HG03045 (cell line): ENCODE measurements around the gene KRT85.

ENCODE experiments used
- ATAC-seq: cut with Tn5 transposase; IDR thresholded peaks from one replicate; pipeline ENCODE4 v1.9.1; 2021; ENCODE audit warnings: mild to moderate bottlenecking, moderate library complexity; ENCODE audit not compliant: unreplicated experiment

Gene KRT85

GRCh38 chr12:52395761-52396434 is 28.6 kb upstream of the KRT85 start:
- no peak for ATAC-seq

GRCh38 chr12:52394836-52395405 is 27.6 kb upstream of the KRT85 start:
- no peak for ATAC-seq

DNA sequence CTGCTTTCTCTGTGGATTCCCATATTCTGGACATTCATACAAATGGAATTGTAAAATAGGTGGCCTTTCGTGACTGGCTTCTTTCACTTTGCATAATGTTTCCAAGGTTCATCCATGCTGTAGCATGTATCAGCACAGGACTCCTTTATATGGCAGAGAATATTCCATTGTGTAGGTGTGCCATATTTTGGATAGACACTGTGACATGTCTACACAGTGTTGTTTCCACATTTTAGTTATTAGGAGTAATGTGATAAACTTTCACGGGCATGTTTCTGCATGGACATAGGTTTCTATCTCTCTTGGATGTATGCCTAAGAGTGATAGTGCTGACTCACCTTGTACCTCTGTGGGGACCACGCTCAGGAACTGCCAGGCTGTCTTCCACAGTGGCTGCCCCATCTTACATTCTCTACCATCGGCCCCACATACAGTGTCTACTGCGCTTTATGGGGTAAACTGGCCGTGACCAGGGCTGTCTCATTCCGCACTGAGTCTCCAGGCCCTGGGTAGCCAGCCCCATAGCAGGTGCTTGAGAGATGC is 25.3 kb upstream of the KRT85 start:
- no peak for ATAC-seq

DNA sequence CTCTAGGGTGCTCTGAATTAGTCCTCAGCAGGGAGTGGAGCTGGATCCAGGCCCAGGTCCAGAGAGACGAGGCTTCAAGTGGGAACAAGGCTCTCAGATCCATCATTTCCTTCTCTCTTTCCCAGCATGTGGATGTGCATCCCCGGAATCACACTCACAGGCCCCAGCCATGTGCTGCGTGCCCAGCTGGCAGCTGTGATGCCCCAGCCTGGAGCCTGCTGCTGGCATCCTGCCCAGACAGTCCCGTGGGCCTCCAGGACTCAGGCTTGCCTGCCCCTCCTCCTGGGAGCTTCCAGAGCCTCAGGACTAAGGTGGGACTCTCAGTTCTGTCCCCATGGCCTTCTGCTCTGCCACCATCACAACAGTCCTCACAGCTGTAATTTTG is 24.3 kb upstream of the KRT85 start:
- no peak for ATAC-seq

DNA sequence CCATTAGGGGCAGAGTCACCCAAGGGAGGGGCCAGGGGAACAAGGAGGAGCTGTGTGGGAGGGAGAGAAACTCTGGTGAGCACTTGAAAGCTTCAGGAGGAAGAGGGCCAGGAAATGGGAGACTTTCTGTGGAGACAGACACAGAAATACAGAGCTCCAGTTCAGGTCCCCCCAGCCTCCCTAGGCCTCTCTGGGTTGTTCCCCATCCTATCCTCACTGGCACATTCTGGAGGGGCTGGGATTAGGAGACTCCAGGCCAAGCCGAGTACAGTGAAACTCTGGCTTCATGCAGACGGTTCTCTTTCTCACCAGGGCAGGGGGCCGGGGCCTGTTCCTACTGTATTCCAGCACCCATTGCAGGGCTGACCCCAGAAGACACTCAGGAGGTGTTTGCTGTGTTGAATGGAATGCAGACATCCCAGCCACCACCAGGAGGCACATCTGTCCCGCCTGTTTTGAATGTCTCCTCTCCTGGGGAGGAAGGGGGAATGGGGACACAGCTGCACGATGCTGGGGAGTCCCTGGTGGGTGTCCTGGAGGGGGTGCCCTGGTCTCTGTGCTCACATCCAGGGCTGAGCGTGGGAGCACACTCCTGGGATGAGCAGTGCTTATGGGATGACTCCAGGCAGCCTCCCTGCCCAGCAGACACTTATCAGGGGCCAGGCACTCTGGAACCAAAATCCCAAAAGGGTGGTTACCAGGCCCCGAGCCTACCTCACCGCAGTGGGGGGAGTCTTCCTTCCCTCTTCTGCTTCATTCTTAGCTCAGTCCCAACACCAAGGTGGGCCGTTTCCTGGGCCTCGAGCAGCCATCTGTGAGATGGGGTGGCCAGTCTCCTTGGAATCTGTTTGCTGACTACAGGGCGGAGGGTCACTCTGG is 23.7 kb upstream of the KRT85 start:
- ATAC-seq = no peak

DNA sequence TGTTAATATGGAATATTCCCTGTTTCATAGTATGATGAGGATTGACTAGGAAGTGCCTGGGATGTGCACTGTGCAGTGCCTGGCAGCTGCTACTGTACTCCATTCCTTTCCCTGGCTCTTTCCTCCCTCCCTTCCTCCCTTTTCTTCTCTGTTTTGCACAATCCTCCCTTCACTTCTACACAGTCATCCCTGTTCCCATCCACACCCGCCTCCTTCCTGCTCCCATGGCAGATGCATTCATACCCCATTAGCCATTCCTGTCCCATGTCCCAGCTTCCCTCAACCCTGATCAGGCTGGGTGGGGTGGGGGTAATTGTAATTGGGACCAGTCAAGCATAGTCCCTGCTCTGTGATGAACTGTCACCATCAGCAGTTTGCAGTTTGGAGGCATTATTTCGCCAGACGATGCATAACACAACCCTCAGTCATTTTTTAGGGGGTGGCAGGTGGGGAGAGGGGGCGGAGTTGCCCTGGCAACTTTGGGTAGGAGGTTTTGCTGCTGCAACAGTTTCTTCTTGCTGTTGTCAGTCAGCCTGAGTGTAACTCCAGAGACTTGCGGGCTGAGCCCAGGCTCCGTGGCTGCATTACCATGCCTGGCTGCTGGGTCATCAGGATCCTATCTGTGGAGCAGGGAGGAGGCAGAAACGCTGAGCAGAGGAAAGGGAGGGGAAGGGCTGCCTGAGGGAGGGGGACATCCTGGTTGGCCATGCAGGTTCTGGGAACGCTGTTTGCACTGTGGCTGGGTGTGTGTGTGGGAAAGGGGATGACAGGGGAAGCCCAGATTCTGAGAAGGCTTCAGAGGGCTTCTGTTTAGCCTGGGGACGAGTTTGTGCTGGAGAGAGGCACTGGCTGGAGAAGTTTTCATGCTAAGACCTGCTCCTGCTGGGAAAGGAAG is 22.3 kb upstream of the KRT85 start:
- no peak for ATAC-seq

DNA sequence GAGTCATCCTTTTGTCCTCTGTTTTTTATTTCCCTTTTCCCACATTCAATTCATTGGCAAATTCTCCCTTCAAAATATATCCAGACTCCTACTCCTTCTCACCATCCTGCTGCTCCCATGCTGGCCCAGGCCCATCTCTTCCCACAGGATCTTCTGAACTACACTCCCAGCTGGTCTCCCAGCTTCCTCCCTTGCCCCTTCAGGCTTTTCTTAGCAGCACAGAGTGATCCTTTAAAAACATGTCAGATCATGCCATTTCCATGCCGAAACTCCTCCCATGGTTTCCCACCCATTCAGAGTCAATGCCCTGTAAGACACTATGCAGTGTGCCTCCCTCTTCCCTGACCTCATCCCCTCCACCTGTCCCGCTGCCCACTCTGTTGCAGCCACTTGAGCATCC is 20.6 kb upstream of the KRT85 start:
- no peak for ATAC-seq

DNA sequence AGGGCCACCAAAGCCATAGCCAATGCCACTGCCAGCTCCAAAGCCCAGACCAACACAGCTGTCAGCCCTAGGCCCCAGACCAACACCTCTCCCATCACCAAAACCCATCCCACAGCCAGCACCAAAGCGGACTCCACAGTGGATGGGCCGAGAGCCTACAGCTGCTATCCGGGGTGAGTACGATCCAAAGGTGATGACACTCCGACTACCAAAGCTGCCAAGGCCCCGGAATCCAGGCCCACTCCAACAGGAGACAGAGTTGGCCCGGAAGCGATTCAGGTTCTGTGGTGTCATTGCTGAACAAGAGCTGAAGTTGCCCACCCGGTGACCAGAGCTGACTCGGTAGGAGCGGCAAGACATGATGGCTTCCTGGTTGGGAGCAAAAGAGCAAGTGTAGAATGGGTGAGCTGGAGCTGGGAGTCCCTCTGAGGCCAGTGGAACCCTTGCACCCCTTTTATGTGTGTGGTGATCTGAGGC is 18.0 kb upstream of the KRT85 start, which contains the start of gene KRT84:
Gene KRT84 (minus strand): TSS at position 427 of the 477 bp plus-strand sequence. CDS start 67 bp downstream, at position 360.
- no peak for ATAC-seq

- no peak for ATAC-seq
These were observed 16.1 kb upstream of the KRT85 start for GRCh38 chr12:52383331-52383730.

DNA sequence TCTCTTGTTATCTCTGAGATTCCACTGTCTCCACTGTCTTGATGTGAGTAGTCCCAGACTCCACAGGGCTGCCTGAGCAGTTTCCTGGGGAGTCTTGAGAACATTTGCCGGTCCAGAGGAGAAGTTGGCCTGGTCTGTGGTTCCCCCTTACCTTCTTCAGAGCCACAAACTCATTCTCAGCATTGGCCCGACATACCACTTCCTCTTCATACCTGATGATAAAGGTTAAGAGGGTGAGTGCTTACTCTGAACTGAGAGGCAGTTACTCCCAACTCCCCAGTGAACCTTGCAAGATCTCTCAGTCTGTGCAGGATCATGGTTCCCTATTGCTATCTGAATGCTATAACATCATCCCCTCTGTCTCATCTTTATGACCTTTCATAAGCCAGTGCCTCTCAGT is 15.6 kb upstream of the KRT85 start:
- no peak for ATAC-seq

DNA sequence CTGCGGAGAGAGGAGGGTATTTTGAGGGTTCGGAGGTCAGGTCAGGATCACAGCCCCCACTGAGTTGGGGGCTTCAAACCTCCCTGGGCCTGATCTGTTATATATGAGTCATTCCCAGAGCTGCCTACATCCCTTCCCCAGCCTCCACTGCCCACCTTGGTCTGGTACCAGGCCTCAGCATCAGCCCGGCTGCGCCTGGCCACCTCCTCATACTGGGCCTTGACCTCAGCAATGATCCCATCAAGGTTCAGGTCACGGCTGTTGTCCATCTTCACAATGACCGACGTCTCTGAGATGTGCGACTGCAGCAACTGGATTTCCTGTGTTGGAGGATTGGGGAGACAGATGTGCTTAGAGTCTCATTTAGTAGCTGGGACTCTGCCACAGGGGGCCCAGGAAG is 13.9 kb upstream of the KRT85 start:
- no peak for ATAC-seq

DNA sequence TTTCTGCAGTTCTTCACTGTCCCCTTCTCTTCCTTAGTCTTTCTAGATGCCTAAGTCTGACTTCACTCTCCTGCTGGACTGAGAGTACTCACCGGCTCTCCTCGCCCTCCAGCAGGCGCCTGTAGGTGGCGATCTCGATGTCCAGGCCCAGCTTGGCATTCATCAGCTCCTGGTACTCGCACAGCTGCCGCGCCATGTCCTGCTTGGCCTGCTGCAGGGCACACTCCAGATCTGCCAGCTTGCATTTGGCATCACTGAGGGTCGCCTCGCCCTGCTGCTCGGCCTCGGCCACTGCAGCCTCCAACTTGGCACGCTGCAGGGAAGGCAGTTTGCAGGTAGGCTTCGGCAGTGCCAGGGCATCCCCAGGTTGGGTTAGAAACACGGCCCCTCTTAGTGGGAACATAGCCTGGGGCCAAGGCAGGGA is 13.0 kb upstream of the KRT85 start:
- ATAC-seq = no peak

GRCh38 chr12:52379536-52379935 is 12.3 kb upstream of the KRT85 start:
- no peak for ATAC-seq

- ATAC-seq = no peak
These were observed 10.8 kb upstream of the KRT85 start for GRCh38 chr12:52378091-52378490.

DNA sequence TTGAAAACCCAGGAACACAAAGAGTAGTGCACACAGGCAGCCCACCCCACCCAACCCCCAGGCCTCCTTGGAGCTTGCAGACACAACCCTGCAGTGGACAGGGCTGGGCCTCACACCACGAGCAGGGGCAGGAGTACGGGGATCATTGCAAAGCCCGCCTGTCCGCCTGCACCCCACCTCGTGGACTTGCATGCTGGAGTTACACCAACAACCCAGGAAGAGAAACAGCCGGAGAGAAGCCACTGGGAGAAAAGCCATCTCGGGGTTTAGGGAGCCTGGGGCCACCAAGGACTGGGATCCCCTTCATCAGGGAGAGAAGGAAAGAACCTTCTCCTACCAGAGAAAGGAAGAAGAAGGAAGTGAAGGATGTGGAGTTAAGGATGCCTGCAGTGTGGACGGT is 10.0 kb upstream of the KRT85 start:
- ATAC-seq = no peak

DNA sequence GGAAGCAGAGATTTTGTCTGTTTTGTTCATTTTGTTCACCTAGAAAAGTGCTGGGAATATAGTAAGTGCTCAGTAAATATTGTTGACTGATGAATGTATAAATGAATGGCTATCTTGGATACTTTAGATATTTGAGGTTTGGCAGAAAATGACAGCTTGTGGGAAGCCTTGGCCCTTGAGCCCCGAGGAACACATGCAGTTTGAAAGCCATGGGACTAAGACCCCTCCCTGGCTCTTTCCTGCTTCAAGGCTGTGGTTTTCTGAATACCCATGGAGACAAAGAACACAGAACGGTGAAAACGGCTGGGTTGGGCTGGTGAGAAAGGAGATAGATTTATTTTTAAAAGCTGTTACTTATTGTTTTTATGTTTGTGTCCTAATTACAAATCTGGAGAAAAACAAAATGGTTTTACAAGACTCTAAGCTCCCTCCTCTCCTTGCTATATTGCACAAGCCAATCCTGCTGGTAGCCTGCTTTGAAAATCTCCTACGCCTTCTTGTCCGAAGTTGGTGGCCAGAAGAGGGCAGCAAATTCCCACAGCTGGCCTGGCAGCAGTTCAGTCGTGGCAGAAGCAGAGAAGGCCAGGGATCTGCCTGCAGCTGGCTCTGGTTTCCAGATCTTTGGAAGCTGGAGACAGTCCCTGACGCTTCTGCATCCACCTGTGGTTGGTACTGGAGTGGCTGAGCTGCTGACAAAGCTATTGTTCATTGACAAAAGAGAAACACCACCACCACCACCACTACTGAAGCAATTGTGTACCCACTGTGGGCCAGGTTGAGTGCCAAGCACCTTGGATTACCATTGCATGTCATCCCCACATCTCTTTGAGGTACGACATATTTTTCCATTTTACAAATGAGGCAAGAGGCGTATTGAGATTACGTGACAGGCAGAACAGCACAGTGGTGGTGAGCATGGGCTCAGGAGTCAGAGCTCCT is 5.2 kb upstream of the KRT85 start:
- ATAC-seq = no peak

GRCh38 chr12:52371716-52372115 is 4.4 kb upstream of the KRT85 start:
- ATAC-seq = no peak

DNA sequence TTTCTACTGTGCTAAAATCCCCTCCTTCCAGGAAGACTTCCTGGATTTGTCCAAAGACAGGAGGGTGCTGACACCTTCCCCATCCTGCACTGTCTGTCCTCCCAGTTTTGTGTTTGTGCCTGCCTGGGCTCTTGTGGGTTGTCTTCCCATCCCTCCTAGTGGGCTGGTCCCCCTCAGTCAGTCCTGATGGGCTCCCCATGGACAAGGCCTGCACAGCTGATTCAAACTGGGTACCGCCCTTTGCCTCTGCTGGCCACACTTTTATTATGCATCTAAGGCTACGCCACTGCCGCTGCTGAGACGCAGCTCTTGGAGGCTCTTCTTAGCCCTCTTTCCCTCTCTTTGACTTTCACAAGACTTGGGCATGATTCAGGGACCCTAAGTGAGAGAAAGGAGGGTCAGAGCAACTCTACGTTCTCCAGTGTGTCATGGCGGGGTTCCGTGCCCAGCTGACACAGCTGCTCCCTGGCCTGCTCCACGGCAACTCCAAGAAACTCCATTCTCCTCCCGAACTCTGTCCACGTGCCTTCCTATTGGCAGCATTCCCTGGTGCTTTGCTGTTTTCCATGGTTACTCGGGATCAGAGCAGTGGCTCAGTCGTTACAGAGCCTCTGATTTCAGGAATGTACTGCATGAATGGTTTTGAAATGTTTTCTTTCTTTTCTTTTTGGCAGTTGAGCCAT is 3.8 kb upstream of the KRT85 start:
- ATAC-seq = no peak

DNA sequence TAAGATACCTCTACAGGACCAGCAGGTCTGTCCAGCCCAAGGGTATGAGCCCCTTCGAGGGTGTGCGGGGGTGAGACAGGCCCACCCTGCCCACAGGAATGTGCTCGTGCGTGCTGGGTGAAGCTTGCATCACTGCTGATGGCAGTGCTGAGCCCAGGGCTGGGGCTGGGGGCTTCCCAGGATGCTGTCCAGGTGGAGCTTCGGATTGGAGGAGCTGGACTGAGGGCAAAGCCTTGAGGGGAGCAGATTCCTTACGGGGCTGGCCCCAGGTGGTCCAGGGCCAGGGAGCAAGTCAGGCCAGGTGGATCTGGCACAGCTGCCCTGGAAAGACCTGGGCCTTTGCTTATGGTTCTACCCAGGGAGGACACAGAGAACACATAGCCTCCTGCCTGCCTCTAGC is 2.5 kb upstream of the KRT85 start:
- no peak for ATAC-seq
